SK-N-SH (cell line): ENCODE measurements around the gene MARCHF10.

ENCODE experiments used
- CTCF ChIP-seq: fragments of 200-600 bp; sonication (generic); IDR thresholded peaks from 2 replicates; pipeline ENCODE4 v1.6.1; 2017; ENCODE audit warnings: antibody characterized with exemption, mild to moderate bottlenecking, moderate library complexity
- EZH2phosphoT487 ChIP-seq: fragments of 200-600 bp; sonication (generic); IDR thresholded peaks from 2 replicates; pipeline ENCODE4 v1.6.1; 2017; ENCODE audit warnings: low read depth, mixed run types, mild to moderate bottlenecking, antibody characterized with exemption, moderate library complexity, borderline replicate concordance
- MAX ChIP-seq: IDR thresholded peaks from 2 replicates; pipeline ENCODE4 v1.4.0; 2012; ENCODE audit warnings: low read depth
- MXI1 ChIP-seq: IDR thresholded peaks from 2 replicates; pipeline ENCODE4 v1.6.1; 2012; ENCODE audit warnings: mild to moderate bottlenecking, low read depth, low read length, improper control_type of control experiment
- RCOR1 ChIP-seq: fragments of 150-350 bp; IDR thresholded peaks from 2 replicates; pipeline ENCODE4 v1.6.1; 2017; ENCODE audit warnings: antibody characterized with exemption, low read length
- TAF1 ChIP-seq: IDR thresholded peaks from 2 replicates; pipeline ENCODE4 v1.6.1; 2012; ENCODE audit warnings: low read depth, mild to moderate bottlenecking, low read length, moderate library complexity, borderline replicate concordance
- USF2 ChIP-seq: fragments of 150-350 bp; IDR thresholded peaks from 2 replicates; pipeline ENCODE4 v1.6.1; 2017; ENCODE audit warnings: antibody characterized with exemption, low read length, low read depth, borderline replicate concordance
- TF ChIP-seq, protein P1 (sequence below): IDR thresholded peaks from 2 replicates; pipeline ENCODE4 v1.6.1; 2012; ENCODE audit warnings: mild to moderate bottlenecking, low read depth, low read length, moderate library complexity

DNA sequence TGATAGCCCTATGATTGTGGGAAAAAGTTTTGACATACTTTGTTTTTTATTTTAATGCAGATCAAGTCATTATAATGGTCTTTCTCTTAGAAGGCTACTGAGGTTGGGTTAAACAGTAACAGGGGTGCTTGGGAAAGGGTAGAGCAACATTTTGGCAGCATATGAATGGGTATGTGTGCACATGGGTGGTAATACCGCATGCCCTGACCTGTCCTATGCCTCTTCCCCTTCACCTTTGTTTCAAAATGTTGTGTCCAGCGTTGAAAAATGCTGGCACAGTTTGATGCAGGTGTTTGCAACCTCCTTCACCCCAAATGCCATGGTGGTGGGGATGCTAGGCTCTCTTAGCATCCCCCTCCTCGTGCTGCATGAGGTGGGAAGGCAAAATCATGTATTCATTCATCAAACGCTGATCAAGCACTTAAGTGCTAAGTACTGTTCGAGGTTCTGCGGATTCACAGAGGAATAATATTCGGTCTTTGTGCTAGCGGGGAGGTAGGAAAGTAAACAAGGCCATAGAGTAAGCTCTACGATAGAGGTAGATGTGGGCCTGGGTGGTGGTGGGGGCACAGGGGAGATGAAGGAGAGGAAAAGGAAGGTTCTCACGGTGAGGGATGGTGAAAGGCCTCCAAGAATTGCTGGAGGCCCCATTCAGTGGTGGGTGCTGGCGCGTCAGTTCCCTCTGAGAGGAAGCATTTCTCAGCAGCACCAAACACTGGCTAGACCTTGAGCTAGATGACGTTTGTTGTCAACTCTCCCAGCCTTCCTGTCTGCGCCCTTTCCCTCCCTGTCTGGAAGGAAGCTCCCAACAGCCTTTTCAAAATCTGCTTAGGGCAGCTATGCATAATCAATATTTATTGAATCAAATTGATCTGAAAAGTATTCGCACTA, 13.3 kb upstream of the MARCHF10 start:
- no peak for TF ChIP-seq EZH2phosphoT487
- TF ChIP-seq, protein P1, sequence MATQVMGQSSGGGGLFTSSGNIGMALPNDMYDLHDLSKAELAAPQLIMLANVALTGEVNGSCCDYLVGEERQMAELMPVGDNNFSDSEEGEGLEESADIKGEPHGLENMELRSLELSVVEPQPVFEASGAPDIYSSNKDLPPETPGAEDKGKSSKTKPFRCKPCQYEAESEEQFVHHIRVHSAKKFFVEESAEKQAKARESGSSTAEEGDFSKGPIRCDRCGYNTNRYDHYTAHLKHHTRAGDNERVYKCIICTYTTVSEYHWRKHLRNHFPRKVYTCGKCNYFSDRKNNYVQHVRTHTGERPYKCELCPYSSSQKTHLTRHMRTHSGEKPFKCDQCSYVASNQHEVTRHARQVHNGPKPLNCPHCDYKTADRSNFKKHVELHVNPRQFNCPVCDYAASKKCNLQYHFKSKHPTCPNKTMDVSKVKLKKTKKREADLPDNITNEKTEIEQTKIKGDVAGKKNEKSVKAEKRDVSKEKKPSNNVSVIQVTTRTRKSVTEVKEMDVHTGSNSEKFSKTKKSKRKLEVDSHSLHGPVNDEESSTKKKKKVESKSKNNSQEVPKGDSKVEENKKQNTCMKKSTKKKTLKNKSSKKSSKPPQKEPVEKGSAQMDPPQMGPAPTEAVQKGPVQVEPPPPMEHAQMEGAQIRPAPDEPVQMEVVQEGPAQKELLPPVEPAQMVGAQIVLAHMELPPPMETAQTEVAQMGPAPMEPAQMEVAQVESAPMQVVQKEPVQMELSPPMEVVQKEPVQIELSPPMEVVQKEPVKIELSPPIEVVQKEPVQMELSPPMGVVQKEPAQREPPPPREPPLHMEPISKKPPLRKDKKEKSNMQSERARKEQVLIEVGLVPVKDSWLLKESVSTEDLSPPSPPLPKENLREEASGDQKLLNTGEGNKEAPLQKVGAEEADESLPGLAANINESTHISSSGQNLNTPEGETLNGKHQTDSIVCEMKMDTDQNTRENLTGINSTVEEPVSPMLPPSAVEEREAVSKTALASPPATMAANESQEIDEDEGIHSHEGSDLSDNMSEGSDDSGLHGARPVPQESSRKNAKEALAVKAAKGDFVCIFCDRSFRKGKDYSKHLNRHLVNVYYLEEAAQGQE: no peak
- no peak for TF ChIP-seq TAF1
- no peak for TF ChIP-seq USF2
- no peak for TF ChIP-seq MXI1
- TF ChIP-seq RCOR1: no peak
- no peak for TF ChIP-seq CTCF
- TF ChIP-seq MAX: no peak
